ENCODE data around the gene ZBTB45. TPM values are rescaled to one million over a fixed set of nuclear protein-coding genes. Genes with fewer than 3 reads are reported as not detected.
A peak's percentile ranks its signal among the peaks of the same experiment; 100 is the strongest.

ZBTB45 gene
- total and polyA plus RNA-seq, 9 of the 15 experiments (the other 6 are each of a cell fraction or from before 2014, with no cell fraction given): 0.08 to 16.1 (median 1.8) TPM

- TF ChIP-seq AFF1 (IDR thresholded peaks at IDR 0.05; ENCODE audit: low read depth in 1 of 2, partially characterized antibody in 2 of 2) (peak in 1 of 2 experiments; percentile 47), NCOA1 (IDR thresholded peaks at IDR 0.05; ENCODE audit: low read depth) (peak; percentile 74), XRCC5 (IDR thresholded peaks at IDR 0.05; ENCODE audit: low read depth, low read length) (no peak), MTA2 (IDR thresholded peaks at IDR 0.05; ENCODE audit: low read depth) (no peak), HDAC2 (IDR thresholded peaks at IDR 0.05) (peak; percentile 83; the same call in 1 of the 2 replicates), TFAM (CRISPR knock-in tag; conservative IDR thresholded peaks at IDR 0.05) (no peak), EGR1 (conservative IDR thresholded peaks at IDR 0.05) (peak; percentile 90), ZNF764 (CRISPR knock-in tag; IDR thresholded peaks at IDR 0.05; ENCODE audit: low read depth) (no peak), ZHX1 (conservative IDR thresholded peaks at IDR 0.05; ENCODE audit: low read length) (0 out of 2 replicates have a peak, but pooled peaks have one; percentile 12), CTCF (IDR thresholded peaks at IDR 0.05 in 2 of 3, conservative IDR thresholded peaks at IDR 0.05 in 1 of 3; ENCODE audit: insufficient read depth in 2 of 3, low read depth in 1 of 3, low read length in 3 of 3) (no peak), CTBP1 (IDR thresholded peaks at IDR 0.05; ENCODE audit: borderline replicate concordance) (0 out of 2 replicates have a peak, but pooled peaks have one; percentile 33), LEF1 (IDR thresholded peaks at IDR 0.05) (no peak), STAT6 (CRISPR knock-in tag; IDR thresholded peaks at IDR 0.05) (no peak), NFIX (CRISPR knock-in tag; IDR thresholded peaks at IDR 0.05; ENCODE audit: low read depth) (no peak), KDM4B (IDR thresholded peaks at IDR 0.05; ENCODE audit: borderline replicate concordance in 2 of 2, low read depth in 1 of 2) (peak in 1 of 2 experiments; percentile 78; a peak in 1 of 4 replicates)
Measured at GRCh38 chr19:58559275-58560006, 39.8 kb upstream of the ZBTB45 start (continued).

Measured in K562 (cell line).